ENCODE data around the gene PXN.
"Not testable (repeated sequence)": the region's sequence is repeated elsewhere in the genome, so short reads cannot be mapped to it uniquely, and the experiment has no call there.

Gene PXN

DNA sequence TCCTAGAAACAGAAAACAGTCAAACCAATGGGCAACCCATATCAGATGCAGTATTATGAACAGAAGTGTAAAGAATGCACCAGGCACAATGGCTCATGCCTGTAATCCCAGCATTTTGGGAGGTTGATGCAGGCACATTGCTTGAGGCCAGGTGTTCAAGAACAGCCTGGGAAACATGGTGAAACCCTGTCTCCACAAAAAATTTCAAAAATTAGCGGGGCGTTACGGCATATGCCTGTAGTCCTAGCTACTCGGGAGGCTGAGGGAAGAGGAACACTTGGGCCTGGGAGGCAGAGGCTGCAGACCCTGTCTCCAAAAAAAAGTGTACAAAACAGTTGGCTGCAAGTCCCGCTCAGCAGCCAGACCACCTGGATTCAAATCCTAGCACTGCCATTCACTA, 4.9 kb downstream of the PXN start:
- no peaks in the 10 kb centered on the region for H3K27me3 ChIP-seq (ENCODE audit: insufficient read depth, low read length)
- H3K9ac ChIP-seq (ENCODE audit: low read depth, low read length) = no peak overlapping the region
- peaks cover 7% of the 10 kb centered on the region for H3K36me3 ChIP-seq (ENCODE audit: insufficient read depth, low read length)
- H3K4me1 ChIP-seq (ENCODE audit: insufficient read depth, low read length) = peaks cover 50% of the 10 kb centered on the region
- no peak overlapping the region for H3K27ac ChIP-seq (ENCODE audit: low read depth, low read length)
- 99% methylated on average over 5 of the region's 5 CpGs for WGBS
- no peaks in the 10 kb centered on the region for H3K9me3 ChIP-seq (ENCODE audit: insufficient read depth, low read depth, low read length)
- H3K4me3 ChIP-seq (ENCODE audit: low read length) = no peak overlapping the region

DNA sequence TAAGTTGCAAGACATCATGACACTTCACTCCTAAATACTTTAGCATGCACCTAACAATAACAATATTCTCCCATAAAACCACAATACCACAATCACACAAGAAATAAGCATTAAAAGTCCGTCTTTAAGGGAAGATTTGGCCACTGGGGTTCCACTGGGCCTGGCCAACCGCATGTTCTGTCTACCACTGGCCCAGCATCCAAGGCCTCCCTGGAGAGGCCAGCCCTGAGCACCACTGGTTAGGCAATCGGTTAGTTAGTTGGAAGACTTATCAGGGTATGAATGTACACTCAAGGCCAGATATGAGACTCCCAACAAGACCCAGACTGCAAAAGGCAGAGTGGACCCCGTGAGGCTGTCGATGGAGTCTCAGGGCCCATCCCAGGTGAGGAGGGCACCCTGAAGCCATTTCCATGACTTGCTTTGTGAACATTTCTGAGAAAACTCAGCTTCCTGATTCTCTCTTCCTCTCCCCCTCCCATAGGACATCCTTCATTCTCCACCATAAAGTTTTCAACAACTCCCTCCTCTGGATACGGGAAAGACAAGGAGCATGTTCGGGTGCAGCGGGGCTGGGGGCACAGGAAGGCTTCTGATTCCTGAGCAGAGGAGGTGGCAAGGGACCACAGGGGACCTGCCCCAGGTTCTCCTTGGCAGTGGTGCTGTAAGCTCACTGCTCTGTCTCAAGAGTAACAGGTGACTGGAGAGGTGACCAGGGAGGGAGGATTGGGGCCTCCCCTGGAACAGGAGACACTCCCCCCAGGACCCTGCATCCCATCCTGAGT, 5.9 kb downstream of the PXN start:
- Histone ChIP-seq H3K27me3 (ENCODE audit: insufficient read depth, low read length) (no peaks in the 10 kb centered on the region), H3K4me3 (ENCODE audit: low read length) (no peak overlapping the region), H3K27ac (ENCODE audit: low read depth, low read length) (no peak overlapping the region), H3K9me3 (ENCODE audit: insufficient read depth, low read depth, low read length) (no peaks in the 10 kb centered on the region), H3K4me1 (ENCODE audit: insufficient read depth, low read length) (peaks cover 48% of the 10 kb centered on the region), H3K36me3 (ENCODE audit: insufficient read depth, low read length) (peaks cover 11% of the 10 kb centered on the region), H3K9ac (ENCODE audit: low read depth, low read length) (no peak overlapping the region)
- WGBS = 93% methylated on average over 8 of the region's 8 CpGs

DNA sequence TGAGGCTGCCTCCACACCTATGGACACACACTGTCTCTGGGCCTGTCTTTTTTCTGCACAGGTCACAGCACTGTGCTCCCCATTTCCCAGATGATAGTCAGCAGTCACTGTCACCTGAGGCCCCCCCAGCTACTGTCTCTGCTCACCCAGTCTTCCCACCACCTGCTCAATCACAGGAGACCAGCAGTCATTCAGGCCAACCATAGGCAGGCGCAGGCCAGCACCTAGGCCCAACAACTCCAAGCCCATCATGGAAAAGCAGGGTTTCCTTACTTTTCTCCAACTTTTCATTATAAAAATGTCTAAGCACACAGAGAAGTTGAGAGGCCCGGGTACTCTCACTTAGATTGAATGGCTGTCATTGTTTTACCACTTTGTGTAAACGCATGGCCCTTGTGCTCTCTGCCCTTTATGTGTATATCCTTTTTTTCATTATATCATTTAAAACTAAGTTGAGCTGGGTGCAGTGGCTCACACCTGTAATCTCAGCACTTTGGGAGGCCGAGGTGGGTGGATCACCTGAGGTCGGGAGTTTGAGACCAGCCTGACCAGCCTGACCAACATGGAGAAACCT, 7.1 kb downstream of the PXN start:
- 93% methylated on average over 4 of the region's 5 CpGs for WGBS
- H3K36me3 ChIP-seq (ENCODE audit: insufficient read depth, low read length) = peaks cover 15% of the 10 kb centered on the region
- no peak overlapping the region for H3K27ac ChIP-seq (ENCODE audit: low read depth, low read length)
- H3K9ac ChIP-seq (ENCODE audit: low read depth, low read length) = no peak overlapping the region
- H3K4me3 ChIP-seq (ENCODE audit: low read length) = no peak overlapping the region
- peaks cover 36% of the 10 kb centered on the region for H3K4me1 ChIP-seq (ENCODE audit: insufficient read depth, low read length)
- H3K9me3 ChIP-seq (ENCODE audit: insufficient read depth, low read depth, low read length) = no peaks in the 10 kb centered on the region
- no peaks in the 10 kb centered on the region for H3K27me3 ChIP-seq (ENCODE audit: insufficient read depth, low read length)

DNA sequence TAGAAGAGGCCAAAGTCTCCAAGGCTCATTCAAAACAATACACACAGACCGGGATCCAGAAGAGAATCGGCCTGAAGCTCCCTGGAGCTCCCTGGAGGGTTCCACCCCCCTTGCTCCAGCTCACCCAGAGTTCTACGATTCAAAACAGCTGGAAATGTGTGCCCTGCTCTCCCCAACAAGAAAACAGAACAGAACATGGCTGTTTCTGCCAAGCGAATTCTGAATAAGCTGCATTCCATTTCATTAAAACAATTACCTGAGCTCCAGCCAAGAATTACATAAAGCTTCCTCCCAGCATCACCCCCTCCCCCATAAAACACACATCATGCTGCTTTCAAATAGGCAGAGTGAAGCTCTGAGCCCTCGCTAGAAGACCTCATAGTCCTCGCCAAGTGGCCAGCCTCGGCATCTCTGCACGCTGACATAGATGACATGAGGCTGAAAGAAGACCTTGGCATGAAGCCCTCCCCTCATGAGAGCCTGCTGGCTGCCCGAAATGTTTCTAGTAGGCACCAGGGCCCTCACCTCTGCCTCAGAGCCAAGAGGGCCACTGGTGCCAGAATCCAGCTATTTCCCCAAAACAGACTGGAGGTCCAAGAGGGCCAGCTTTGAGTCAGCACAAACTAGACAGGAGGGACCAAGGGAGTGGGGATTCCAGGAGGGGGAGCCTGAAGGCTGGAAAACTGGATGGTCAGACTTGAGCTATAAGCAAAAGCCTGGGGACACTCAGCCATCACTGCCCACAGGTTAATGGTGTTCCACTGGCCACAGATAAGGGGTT, 8.3 kb downstream of the PXN start:
- peaks cover 8% of the 10 kb centered on the region; the same call in 1 of the 2 replicates for H3K36me3 ChIP-seq (ENCODE audit: insufficient read depth, low read length)
- 65% methylated on average over 9 of the region's 9 CpGs for WGBS
- 0 out of 2 replicates have a peak overlapping the region, but pooled peaks have one; percentile 31 for H3K9ac ChIP-seq (ENCODE audit: low read depth, low read length)
- H3K4me1 ChIP-seq (ENCODE audit: insufficient read depth, low read length) = peaks cover 24% of the 10 kb centered on the region
- H3K27ac ChIP-seq (ENCODE audit: low read depth, low read length) = peak overlapping the region; percentile 65; the same call in 1 of the 2 replicates
- no peaks in the 10 kb centered on the region for H3K27me3 ChIP-seq (ENCODE audit: insufficient read depth, low read length)
- H3K9me3 ChIP-seq (ENCODE audit: insufficient read depth, low read depth, low read length) = no peaks in the 10 kb centered on the region
- no peak overlapping the region for H3K4me3 ChIP-seq (ENCODE audit: low read length)

DNA sequence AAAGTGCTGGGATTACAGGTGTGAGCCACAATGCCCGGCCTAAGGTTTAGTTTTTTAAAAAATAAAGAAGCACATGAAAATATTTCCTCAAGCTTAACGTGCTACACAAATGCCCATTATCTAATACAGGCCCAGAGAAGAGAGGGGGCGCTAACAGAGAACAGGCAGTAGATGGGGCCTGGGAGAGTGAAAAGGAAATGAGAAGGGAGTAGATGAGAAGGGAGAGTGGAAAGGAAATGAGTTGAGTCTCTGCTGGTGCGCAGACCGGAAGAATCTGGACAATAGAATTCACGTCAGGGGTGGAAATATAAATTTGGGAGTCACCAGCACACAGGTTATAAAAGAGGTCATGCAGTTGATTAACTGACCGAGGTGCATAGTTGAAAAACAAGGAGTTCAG, 10.7 kb downstream of the PXN start:
- Histone ChIP-seq H3K27ac (ENCODE audit: low read depth, low read length) (no peak overlapping the region), H3K9me3 (ENCODE audit: insufficient read depth, low read depth, low read length) (no peaks in the 10 kb centered on the region), H3K9ac (ENCODE audit: low read depth, low read length) (no peak overlapping the region), H3K4me3 (ENCODE audit: low read length) (no peak overlapping the region), H3K27me3 (ENCODE audit: insufficient read depth, low read length) (no peaks in the 10 kb centered on the region), H3K36me3 (ENCODE audit: insufficient read depth, low read length) (peaks cover 8% of the 10 kb centered on the region; the same call in 1 of the 2 replicates), H3K4me1 (ENCODE audit: insufficient read depth, low read length) (peaks cover 22% of the 10 kb centered on the region)
- WGBS = 93% methylated on average over 6 of the region's 7 CpGs

DNA sequence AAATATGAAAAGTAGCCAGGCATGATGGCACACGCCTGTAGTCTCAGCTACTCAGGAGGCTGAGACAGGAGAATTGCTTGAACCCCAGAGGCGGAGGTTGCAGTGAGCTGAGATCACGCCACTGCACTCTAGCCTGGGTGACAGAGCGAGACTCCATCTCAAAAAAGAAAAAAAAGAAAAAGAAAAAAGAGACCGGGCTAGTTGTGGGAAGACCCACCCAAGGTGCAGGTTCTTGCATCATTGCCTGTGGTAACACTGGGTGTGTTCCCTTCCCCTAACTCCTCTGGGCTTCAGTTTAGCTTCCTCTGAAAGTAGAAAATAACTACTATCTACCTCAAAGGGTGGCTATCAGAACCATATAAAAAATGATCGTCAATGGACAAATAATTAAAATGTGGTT, 12.2 kb downstream of the PXN start:
- H3K4me3 ChIP-seq (ENCODE audit: low read length); H3K36me3 ChIP-seq (ENCODE audit: insufficient read depth, low read length); H3K27me3 ChIP-seq (ENCODE audit: insufficient read depth, low read length); H3K9ac ChIP-seq (ENCODE audit: low read depth, low read length); H3K9me3 ChIP-seq (ENCODE audit: insufficient read depth, low read depth, low read length); H3K27ac ChIP-seq (ENCODE audit: low read depth, low read length): not testable (repeated sequence)
- WGBS = 94% methylated on average over 5 of the region's 6 CpGs
- peaks cover 16% of the 10 kb centered on the region for H3K4me1 ChIP-seq (ENCODE audit: insufficient read depth, low read length)

DNA sequence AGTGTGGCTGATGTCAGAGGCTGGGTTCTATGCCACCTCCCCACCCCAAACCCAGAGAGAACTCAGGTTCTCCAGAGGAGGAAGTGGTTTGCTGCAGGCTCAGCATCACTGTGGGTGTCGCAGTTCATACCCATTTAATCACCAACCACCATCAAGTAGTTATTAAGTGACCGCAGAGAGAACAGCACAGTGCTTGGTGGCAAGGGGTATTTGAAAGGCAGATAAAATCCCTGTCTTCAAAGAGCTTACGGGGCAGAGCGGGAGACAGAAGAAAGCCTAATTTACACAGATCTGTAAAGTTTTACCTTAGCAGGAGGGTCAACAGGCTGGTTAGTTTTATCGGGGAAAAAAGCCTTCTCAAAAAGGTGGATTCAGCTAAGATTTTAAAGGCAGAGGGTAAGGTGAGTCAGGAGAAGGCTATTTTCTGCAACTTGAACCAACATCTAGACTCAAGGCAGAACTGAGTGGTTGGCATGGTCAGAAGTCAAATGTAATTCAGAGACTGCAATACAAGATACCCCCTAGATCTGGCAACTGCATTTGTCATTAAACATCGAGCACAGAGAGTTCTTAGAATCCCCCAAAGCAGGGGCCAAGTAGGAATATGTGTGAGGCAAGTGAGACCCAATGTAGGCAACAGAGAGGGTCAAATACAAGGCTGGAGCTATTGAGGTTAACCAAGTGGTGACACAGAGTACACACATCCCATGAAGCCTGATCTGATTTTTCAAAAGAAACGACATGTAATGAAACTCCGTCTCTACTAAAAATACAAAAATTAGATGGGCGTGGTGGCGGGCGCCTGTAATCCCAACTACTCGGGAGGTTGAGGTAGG, 13.2 kb downstream of the PXN start:
- 97% methylated on average over 11 of the region's 12 CpGs for WGBS
- Histone ChIP-seq H3K4me3 (ENCODE audit: low read length) (no peak overlapping the region), H3K36me3 (ENCODE audit: insufficient read depth, low read length) (peaks cover 8% of the 10 kb centered on the region; the same call in 1 of the 2 replicates), H3K9me3 (ENCODE audit: insufficient read depth, low read depth, low read length) (no peaks in the 10 kb centered on the region), H3K4me1 (ENCODE audit: insufficient read depth, low read length) (peaks cover 9% of the 10 kb centered on the region), H3K27ac (ENCODE audit: low read depth, low read length) (no peak overlapping the region), H3K9ac (ENCODE audit: low read depth, low read length) (no peak overlapping the region), H3K27me3 (ENCODE audit: insufficient read depth, low read length) (no peaks in the 10 kb centered on the region)

DNA sequence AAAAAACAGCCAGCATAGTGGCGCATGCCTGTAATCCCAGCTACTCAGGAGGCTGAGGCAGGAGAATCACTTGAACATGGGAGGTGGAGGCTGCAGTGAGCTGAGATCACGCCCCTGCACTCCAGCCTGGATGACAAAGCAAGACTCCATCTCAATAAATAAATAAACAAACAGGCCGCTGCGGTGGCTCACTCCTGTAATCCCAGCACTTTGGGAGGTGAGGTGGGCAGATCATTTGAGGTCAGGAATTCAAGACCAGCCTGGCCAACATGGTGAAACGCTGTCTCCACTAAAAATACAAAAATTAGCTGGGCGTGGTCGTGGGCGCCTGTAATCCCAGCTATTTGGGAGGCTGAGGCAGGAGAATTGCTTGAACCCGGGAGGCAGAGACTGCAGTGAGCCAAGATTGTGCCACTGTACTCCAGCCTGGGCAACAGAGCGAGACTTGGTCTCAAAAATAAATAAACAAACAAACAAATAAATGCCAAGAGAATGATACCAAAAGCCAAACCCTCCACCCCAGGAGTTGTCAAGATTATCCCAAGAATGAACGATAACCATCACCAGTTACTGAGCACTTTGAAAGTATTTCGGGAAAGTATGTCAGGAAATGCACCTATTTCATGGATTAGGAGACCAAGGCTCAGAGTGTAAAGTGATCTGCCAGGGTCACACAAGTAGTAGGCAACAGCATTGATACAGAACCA, 14.0 kb downstream of the PXN start:
- not testable (repeated sequence) for H3K4me3 ChIP-seq (ENCODE audit: low read length); H3K27ac ChIP-seq (ENCODE audit: low read depth, low read length); H3K27me3 ChIP-seq (ENCODE audit: insufficient read depth, low read length); H3K4me1 ChIP-seq (ENCODE audit: insufficient read depth, low read length); H3K9me3 ChIP-seq (ENCODE audit: insufficient read depth, low read depth, low read length); H3K36me3 ChIP-seq (ENCODE audit: insufficient read depth, low read length); H3K9ac ChIP-seq (ENCODE audit: low read depth, low read length)
- 88% methylated on average over 12 of the region's 12 CpGs for WGBS

DNA sequence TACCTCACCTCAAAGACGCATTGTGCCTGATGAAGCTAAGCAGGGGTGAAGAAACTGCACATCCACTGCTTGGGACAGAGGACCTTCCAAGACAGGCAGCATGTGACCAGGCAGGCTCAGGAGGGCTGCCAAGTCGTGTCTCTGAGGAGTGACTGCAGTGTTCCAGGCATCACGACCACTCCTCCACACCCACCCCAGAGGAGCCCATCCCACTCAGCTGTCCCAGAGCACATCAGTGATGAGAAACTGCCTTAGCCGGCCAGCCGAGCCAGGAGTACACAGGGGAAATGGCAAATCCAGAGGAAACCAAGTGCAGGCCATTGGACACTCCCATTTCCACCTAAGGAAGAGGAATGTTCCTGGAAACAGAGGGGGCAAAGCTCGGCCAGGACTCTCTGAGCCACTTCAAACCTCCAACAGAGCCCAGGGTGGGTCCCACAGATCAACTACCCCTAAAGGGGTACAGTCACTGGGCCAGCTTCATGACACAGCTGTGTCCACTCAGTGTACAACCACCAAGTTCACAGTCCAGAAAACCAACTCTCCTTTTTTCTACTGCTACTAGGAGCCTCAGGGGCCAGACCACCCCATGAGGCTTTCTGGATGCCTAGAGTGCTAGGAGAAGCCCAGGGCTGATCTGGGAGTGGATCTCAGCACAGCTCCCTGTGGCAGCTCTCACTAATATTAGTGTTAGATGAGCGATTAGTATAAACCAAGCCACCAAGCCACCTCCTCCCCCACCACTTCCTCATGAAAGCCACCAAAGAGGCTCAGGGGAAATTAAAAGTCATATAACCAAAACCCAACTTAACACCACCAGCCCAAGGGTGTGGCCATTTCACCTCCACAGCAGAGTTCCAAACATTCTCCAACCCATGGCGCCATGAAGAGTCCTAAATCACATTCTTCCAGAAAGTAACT, 15.4 kb downstream of the PXN start:
- Histone ChIP-seq H3K27ac (ENCODE audit: low read depth, low read length) (no peak overlapping the region), H3K36me3 (ENCODE audit: insufficient read depth, low read length) (peaks cover 6% of the 10 kb centered on the region; the same call in 1 of the 2 replicates), H3K4me3 (ENCODE audit: low read length) (no peak overlapping the region), H3K9ac (ENCODE audit: low read depth, low read length) (no peak overlapping the region), H3K4me1 (ENCODE audit: insufficient read depth, low read length) (peaks cover 5% of the 10 kb centered on the region; the same call in 1 of the 2 replicates), H3K27me3 (ENCODE audit: insufficient read depth, low read length) (no peaks in the 10 kb centered on the region), H3K9me3 (ENCODE audit: insufficient read depth, low read depth, low read length) (no peaks in the 10 kb centered on the region)
- WGBS = 91% methylated on average over 8 of the region's 8 CpGs
